ENCODE results near the gene FGF2. TPM values are rescaled to one million over a fixed set of nuclear protein-coding genes. Genes with fewer than 3 reads are reported as not detected.

FGF2 gene
- total RNA-seq, 1 donor from 2014 or later: 2.7 TPM

GRCh38 chr4:122855353-122855890, 28.8 kb downstream of the FGF2 start:
- no peak overlapping the region for H3K27ac Mint-ChIP-seq
- DNase-seq (ENCODE audit: low spot score, unreplicated experiment): no peak
- H3K4me3 Mint-ChIP-seq (ENCODE audit: low read depth): no peak overlapping the region
- no peaks in the 10 kb centered on the region for H3K36me3 Mint-ChIP-seq (ENCODE audit: insufficient read depth)
- no peak for TF ChIP-seq CTCF (IDR thresholded peaks at IDR 0.05; ENCODE audit: unreplicated experiment)
- peaks cover 11% of the 10 kb centered on the region for H3K4me1 Mint-ChIP-seq (ENCODE audit: low read depth)
- no peaks in the 10 kb centered on the region for H3K9me3 Mint-ChIP-seq (ENCODE audit: low read depth)
- H3K27me3 Mint-ChIP-seq: no peaks in the 10 kb centered on the region

GRCh38 chr4:122857160-122857559, 30.5 kb downstream of the FGF2 start:
- Mint-ChIP-seq H3K36me3 (ENCODE audit: insufficient read depth) (no peaks in the 10 kb centered on the region), H3K27me3 (no peaks in the 10 kb centered on the region), H3K9me3 (ENCODE audit: low read depth) (no peaks in the 10 kb centered on the region), H3K4me1 (ENCODE audit: low read depth) (peaks cover 11% of the 10 kb centered on the region), H3K4me3 (ENCODE audit: low read depth) (no peak overlapping the region), H3K27ac (no peak overlapping the region)
- DNase-seq (ENCODE audit: low spot score, unreplicated experiment): no peak
- no peak for TF ChIP-seq CTCF (IDR thresholded peaks at IDR 0.05; ENCODE audit: unreplicated experiment)

DNA sequence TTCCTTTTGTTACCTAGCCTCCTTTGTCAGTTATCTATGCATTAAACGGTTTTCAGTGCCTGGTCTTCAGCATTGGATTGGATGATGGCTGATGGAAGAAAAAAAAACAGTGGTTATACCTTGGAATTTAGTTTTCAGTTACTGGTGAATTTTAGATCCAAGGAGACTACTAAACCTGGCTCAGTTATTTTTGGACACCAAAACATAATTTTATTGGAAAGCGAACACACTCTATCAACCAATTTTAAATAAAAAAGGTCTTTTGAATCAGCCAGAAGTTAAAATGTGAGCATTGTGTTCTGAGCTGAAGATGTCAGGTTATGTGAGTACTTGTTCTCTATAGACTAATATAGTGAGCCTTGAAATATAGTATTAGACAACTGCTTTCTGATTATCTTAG, 32.1 kb downstream of the FGF2 start:
- TF ChIP-seq CTCF (IDR thresholded peaks at IDR 0.05; ENCODE audit: unreplicated experiment): no peak
- no peak overlapping the region for H3K27ac Mint-ChIP-seq
- H3K36me3 Mint-ChIP-seq (ENCODE audit: insufficient read depth): no peaks in the 10 kb centered on the region
- no peaks in the 10 kb centered on the region for H3K9me3 Mint-ChIP-seq (ENCODE audit: low read depth)
- H3K27me3 Mint-ChIP-seq: no peaks in the 10 kb centered on the region
- H3K4me3 Mint-ChIP-seq (ENCODE audit: low read depth): no peak overlapping the region
- H3K4me1 Mint-ChIP-seq (ENCODE audit: low read depth): peaks cover 10% of the 10 kb centered on the region
- DNase-seq (ENCODE audit: low spot score, unreplicated experiment): no peak

- Mint-ChIP-seq H3K9me3 (ENCODE audit: low read depth) (no peaks in the 10 kb centered on the region), H3K4me3 (ENCODE audit: low read depth) (no peak overlapping the region), H3K4me1 (ENCODE audit: low read depth) (no peaks in the 10 kb centered on the region), H3K27me3 (no peaks in the 10 kb centered on the region), H3K36me3 (ENCODE audit: insufficient read depth) (no peaks in the 10 kb centered on the region), H3K27ac (no peak overlapping the region)
- no peak for TF ChIP-seq CTCF (IDR thresholded peaks at IDR 0.05; ENCODE audit: unreplicated experiment)
- DNase-seq (ENCODE audit: low spot score, unreplicated experiment): no peak
Observed at GRCh38 chr4:122861172-122861943, 34.7 kb downstream of the FGF2 start.

- no peak overlapping the region for H3K27ac Mint-ChIP-seq
- H3K36me3 Mint-ChIP-seq (ENCODE audit: insufficient read depth): no peaks in the 10 kb centered on the region
- H3K4me3 Mint-ChIP-seq (ENCODE audit: low read depth): no peak overlapping the region
- no peaks in the 10 kb centered on the region for H3K4me1 Mint-ChIP-seq (ENCODE audit: low read depth)
- no peak for TF ChIP-seq CTCF (IDR thresholded peaks at IDR 0.05; ENCODE audit: unreplicated experiment)
- peaks cover 8% of the 10 kb centered on the region for H3K9me3 Mint-ChIP-seq (ENCODE audit: low read depth)
- H3K27me3 Mint-ChIP-seq: no peaks in the 10 kb centered on the region
- no peak for DNase-seq (ENCODE audit: low spot score, unreplicated experiment)
Observed at GRCh38 chr4:122863639-122864038, 37.0 kb downstream of the FGF2 start.
